PC-3 (cell line): ENCODE measurements around the gene SLC36A1. TPM values are rescaled to one million over a fixed set of nuclear protein-coding genes. Genes with fewer than 3 reads are reported as not detected.

Source experiments
- ATAC-seq: fragments of 200-7000 bp; cut with Tn5 transposase; 2 replicates; pipeline ENCODE4 v1.9.1; 2020; ENCODE audit warnings: mild to moderate bottlenecking, moderate library complexity
- Bru-seq: library from RNA; stranded (reverse); fragments of 400-500 nt; gene quantifications from one replicate; lab custom pipeline; 2021; lab: Mats Ljungman, UMichigan
- BruChase-seq, 2 experiments: library from RNA; stranded (reverse); fragments of 400-500 nt; gene quantifications; one replicate each; lab custom pipeline; 2021; lab: Mats Ljungman, UMichigan
- BruUV-seq: library from RNA; stranded (reverse); fragments of 400-500 nt; replicated peaks from 2 replicates; lab custom pipeline; 2021; lab: Mats Ljungman, UMichigan
- CTCF ChIA-PET: fragments of 300-600 bp; sonication (Branson Sonifier 250); formaldehyde crosslinking; loops from one replicate; lab custom pipeline; 2022; ENCODE audit warnings: antibody characterized with exemption; lab: Charles Lee
- POLR2A ChIA-PET: fragments of 300-600 bp; sonication (Branson Sonifier 250); formaldehyde crosslinking; loops from one replicate; lab custom pipeline; 2022; ENCODE audit warnings: antibody characterized with exemption; ENCODE audit not compliant: unreplicated experiment; lab: Charles Lee
- DNase-seq: peaks from one replicate; pipeline ENCODE4 v3.0.0-alpha.2; 2015
- H2AFZ ChIP-seq: fragments of 300-600 bp; sonication (generic); 2 replicates; pipeline ENCODE4 v1.6.0; 2016; ENCODE audit warnings: antibody characterized with exemption, low read length
- H3F3A ChIP-seq: fragments of 300-600 bp; sonication (generic); one replicate; pipeline ENCODE4 v1.6.0; 2017; ENCODE audit warnings: antibody characterized with exemption, low read length, control low read depth, mild to moderate bottlenecking; ENCODE audit not compliant: unreplicated experiment
- H3K27ac ChIP-seq: fragments of 300-600 bp; sonication (generic); 2 replicates; pipeline ENCODE4 v1.5.1; 2016; ENCODE audit warnings: mild to moderate bottlenecking, low read length
- H3K27me3 ChIP-seq: fragments of 300-600 bp; sonication (generic); 2 replicates; pipeline ENCODE4 v1.6.1; 2016; ENCODE audit warnings: low read length, mixed read lengths
- H3K36me3 ChIP-seq: fragments of 300-600 bp; sonication (generic); 2 replicates; pipeline ENCODE4 v1.6.1; 2016; ENCODE audit warnings: low read depth, mixed run types, low read length, mixed read lengths
- H3K4me1 ChIP-seq: fragments of 300-600 bp; sonication (generic); 2 replicates; pipeline ENCODE4 v1.5.1; 2016; ENCODE audit warnings: low read length; ENCODE audit not compliant: insufficient read depth
- H3K4me2 ChIP-seq: fragments of 300-600 bp; sonication (generic); 2 replicates; pipeline ENCODE4 v1.6.0; 2016; ENCODE audit warnings: low read length
- H3K4me3 ChIP-seq: fragments of 300-600 bp; sonication (generic); 2 replicates; pipeline ENCODE4 v1.5.1; 2016; ENCODE audit warnings: mild to moderate bottlenecking, low read length, mixed read lengths
- H3K79me2 ChIP-seq: fragments of 300-600 bp; sonication (generic); 2 replicates; pipeline ENCODE4 v1.6.1; 2017; ENCODE audit warnings: low read length, mixed read lengths
- H3K9ac ChIP-seq: fragments of 300-600 bp; sonication (generic); 2 replicates; pipeline ENCODE4 v1.6.0; 2016; ENCODE audit warnings: mild to moderate bottlenecking, low read length
- H3K9me2 ChIP-seq: fragments of 300-600 bp; sonication (generic); replicated peaks from 2 replicates; pipeline ENCODE4 v1.6.1; 2016; ENCODE audit warnings: mixed run types, low read length, mixed read lengths
- H3K9me3 ChIP-seq: fragments of 300-600 bp; sonication (generic); 2 replicates; pipeline ENCODE4 v1.6.1; 2016; ENCODE audit warnings: low read length, mixed read lengths
- H4K20me1 ChIP-seq: fragments of 300-600 bp; sonication (generic); 2 replicates; pipeline ENCODE4 v1.6.1; 2016; ENCODE audit warnings: low read length, mixed read lengths
- CTCF ChIP-seq: fragments of 300-600 bp; sonication (generic); conservative IDR thresholded peaks from 2 replicates; pipeline ENCODE4 v1.5.1; 2017; ENCODE audit warnings: antibody characterized with exemption, low read depth, mild to moderate bottlenecking, low read length
- EZH2 ChIP-seq: fragments of 300-600 bp; sonication (generic); IDR thresholded peaks from one replicate; pipeline ENCODE4 v1.6.1; 2017; ENCODE audit warnings: antibody characterized with exemption, mild to moderate bottlenecking, low read length; ENCODE audit not compliant: unreplicated experiment
- EZH2phosphoT487 ChIP-seq: fragments of 300-600 bp; sonication (generic); IDR thresholded peaks from 2 replicates; pipeline ENCODE4 v1.6.1; 2018; ENCODE audit warnings: mild to moderate bottlenecking, antibody characterized with exemption, low read length, borderline replicate concordance
- intact Hi-C: fragments of 100-400 bp; cut with micrococcal nuclease; formaldehyde crosslinking; loops from 2 replicates; pipeline ENCODE4 v1.9.0; 2023
- long read RNA-seq: library from polyadenylated mRNA; unstranded; transcript quantifications from one replicate; pipeline ENCODE4 v2.0.0, GENCODE V29; 2021; ENCODE audit not compliant: unreplicated experiment
- total RNA-seq: library from RNA; depleted of rRNA; stranded (reverse); fragments of >200 nt; gene quantifications from 2 replicates; pipeline ENCODE4 v1.2.3, GENCODE V29; 2014; rRNA removed

The SLC36A1 gene
- total RNA-seq (3.6 and 5.7 TPM in 2 replicates), Bru-seq, nascent RNA (percentile 47 among the genes with signal in this experiment), BruChase-seq, experiment 1, labeled RNA remaining after a 6-hour chase (percentile 54 among the genes with signal in this experiment), BruChase-seq, experiment 2, labeled RNA remaining after a 2-hour chase (percentile 52 among the genes with signal in this experiment)
- long read RNA-seq, partial matches to known transcripts = 2 of 15 reads
- long read RNA-seq, other reads (novel, unspliced or antisense) = 13 of 15 reads

DNA sequence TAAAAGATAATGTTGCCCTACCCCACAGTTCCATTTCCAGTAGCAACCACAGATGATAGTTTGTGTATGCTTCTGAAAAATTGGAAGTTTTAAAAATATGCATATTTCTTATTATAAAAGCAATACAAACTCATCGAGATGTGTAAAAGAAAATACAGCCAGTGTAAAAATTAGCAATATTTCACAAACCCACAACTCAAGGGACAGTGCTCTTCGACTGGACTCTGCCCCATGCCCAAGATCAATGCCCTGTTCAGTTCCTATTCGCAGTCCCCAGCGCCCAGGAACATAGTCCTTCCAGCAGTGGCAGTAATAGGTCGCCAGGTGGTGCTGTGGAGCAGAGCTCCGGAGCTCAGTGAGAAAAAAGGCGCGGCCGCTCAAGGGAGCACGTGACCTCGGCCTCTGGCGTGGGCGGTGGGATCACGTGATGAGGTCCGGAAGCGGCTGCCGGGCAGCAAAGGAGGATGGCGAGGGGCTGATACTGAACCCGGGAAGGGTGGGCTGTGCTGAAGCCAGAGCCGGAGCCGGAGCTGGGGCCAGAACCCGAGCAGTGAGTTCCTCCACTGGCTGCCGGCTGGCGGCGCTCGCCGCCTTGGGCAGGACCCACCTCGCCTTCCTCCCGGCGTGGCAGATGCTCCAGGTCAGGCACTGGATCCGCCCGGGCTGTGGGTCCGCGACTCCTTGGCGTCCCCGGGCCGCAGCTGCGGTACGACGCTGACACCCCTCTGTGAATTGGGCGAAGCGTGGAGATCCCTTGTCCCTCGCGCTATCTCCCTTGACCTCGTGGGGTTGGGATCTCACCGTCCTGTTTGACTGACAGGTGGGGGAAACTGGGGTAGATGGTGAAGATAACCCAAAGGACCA, at the start of gene SLC36A1:
SLC36A1 (plus strand) TSS at position 430 of the 864 bp plus-strand sequence. CDS start 11,190 bp downstream, outside the sequence.
- intact Hi-C loops = loop anchor here (1.0 to 5.0 kb wide), 6 partner anchors 53 to 324 kb away; partner anchors contain the start of gene G3BP1

GRCh38 chr5:151405334-151406160, 41.9 kb upstream of the SLC36A1 start:
- Histone ChIP-seq H3K9me2 (no peaks in the 10 kb centered on the region), H3K4me3 (no peak overlapping the region), H4K20me1 (no peaks in the 10 kb centered on the region), H3K27me3 (peaks cover 8% of the 10 kb centered on the region), H2AFZ (no peak overlapping the region), H3K79me2 (no peaks in the 10 kb centered on the region), H3K27ac (no peak overlapping the region), H3K4me1 (no peaks in the 10 kb centered on the region), H3K36me3 (no peaks in the 10 kb centered on the region), H3K9me3 (no peaks in the 10 kb centered on the region), H3K9ac (no peak overlapping the region), H3K4me2 (no peak overlapping the region), H3F3A (no peaks in the 10 kb centered on the region)
- TF ChIP-seq CTCF = no peak
- TF ChIP-seq EZH2phosphoT487 = no peak
- no peak for TF ChIP-seq EZH2
- no TSS peak for BruUV-seq
- DNase-seq (no peak), ATAC-seq (no peak)
- POLR2A ChIA-PET = no interaction called here
- CTCF ChIA-PET = no interaction called here
- intact Hi-C loops = no loop called here

More for the DNA sequence above, at the start of gene SLC36A1:
- no peaks in the 10 kb centered on the region for H3K36me3 ChIP-seq
- 0 out of 2 replicates have a peak, but pooled peaks cover 3% of the 10 kb centered on the region for H3K27me3 ChIP-seq
- TF ChIP-seq CTCF (peak; percentile 91), EZH2phosphoT487 (no peak), EZH2 (no peak)
- no peaks in the 10 kb centered on the region for H4K20me1 ChIP-seq
- no peak within 1 kb of the TSS for H3K27ac ChIP-seq
- peaks cover 13% of the 10 kb centered on the region; the same call in 1 of the 2 replicates for H3K79me2 ChIP-seq
- peak within 1 kb of the TSS; percentile 82 for H3K4me3 ChIP-seq
- DNase-seq (peak; percentile 95), ATAC-seq (peak; percentile 77)
- peak within 1 kb of the TSS; percentile 100 for H3K4me2 ChIP-seq
- no peaks in the 10 kb centered on the region for H3F3A ChIP-seq
- H2AFZ ChIP-seq = peak within 1 kb of the TSS; percentile 94
- peak within 1 kb of the TSS; percentile 65 for H3K9ac ChIP-seq
- ChIA-PET CTCF (interaction anchor here (0.6 to 1.5 kb wide), 15 partner anchors 12 to 324 kb away, joined by 3 to 24 read pairs (median 4); no protein-coding TSS in a partner anchor), POLR2A (interaction anchor here (0.6 to 0.7 kb wide), 2 partner anchors 10 to 76 kb away, joined by 3 to 6 read pairs; no protein-coding TSS in a partner anchor)
- H3K9me3 ChIP-seq = no peaks in the 10 kb centered on the region
- TSS peak; percentile 42 for BruUV-seq
- H3K4me1 ChIP-seq = peaks cover 25% of the 10 kb centered on the region
- no peaks in the 10 kb centered on the region for H3K9me2 ChIP-seq
